Thyroid gland (tissue), 4 donors: ENCODE measurements around the gene CFAP99. TPM values are rescaled to one million over a fixed set of nuclear protein-coding genes. Genes with fewer than 3 reads are reported as not detected.

Experiments used
- DNase-seq, 2 donors: peaks; one replicate each; pipeline ENCODE4 v3.0.0-alpha.2; 2019
- H3K27ac ChIP-seq, 3 donors: fragments of 200-600 bp; sonication (generic); 1 replicate in 2 of 3; 2 replicates in 1 of 3; pipeline ENCODE4 v1.5.1; 2016 to 2019; ENCODE audit warnings: mild to moderate bottlenecking in 1 of 3, moderate library complexity in 1 of 3
- H3K27me3 ChIP-seq: fragments of 200-600 bp; sonication (generic); one replicate; pipeline ENCODE4 v1.5.1; 2019
- H3K36me3 ChIP-seq, 2 donors: fragments of 200-600 bp; sonication (generic); one replicate each; pipeline ENCODE4 v1.5.1; 2016 to 2019
- H3K4me1 ChIP-seq, 2 donors: fragments of 200-600 bp; sonication (generic); one replicate each; pipeline ENCODE4 v1.5.1; 2017 to 2019
- H3K4me3 ChIP-seq, 3 donors: fragments of 200-600 bp; sonication (generic); replicated peaks in 1 of 3; 1 replicate in 2 of 3; 2 replicates in 1 of 3; pipeline ENCODE4 v1.5.1; 2016; ENCODE audit warnings: mild to moderate bottlenecking in 1 of 3
- H3K9me3 ChIP-seq: fragments of 200-600 bp; sonication (generic); one replicate; pipeline ENCODE4 v1.5.1; 2017
- CTCF ChIP-seq, 6 experiments: fragments of 200-600 bp in 3 of 6; fragments of 450-650 bp in 3 of 6; sonication (generic) in 3 of 6; IDR thresholded peaks; one replicate each; pipeline ENCODE4 v1.5.1; 2016 to 2019; ENCODE audit warnings: antibody characterized with exemption in 6 of 6, mild to moderate bottlenecking in 2 of 6, inconsistent platforms in 1 of 6, moderate library complexity in 1 of 6
- POLR2A ChIP-seq, 2 donors: fragments of 450-650 bp; IDR thresholded peaks; one replicate each; pipeline ENCODE4 v1.6.1; 2017; ENCODE audit warnings: antibody characterized with exemption in 2 of 2, mild to moderate bottlenecking in 2 of 2, moderate library complexity in 1 of 2
- WGBS, 2 donors: methylation state at CpG; one replicate each; pipeline ENCODE4 v1.1.5; 2017; 5-methylcytosine and 5-hydroxymethylcytosine counted together
- intact Hi-C: fragments of 100-400 bp; cut with DNase I; formaldehyde crosslinking; loops from one replicate; pipeline ENCODE4 v1.15.1; 2023
- total RNA-seq, 4 donors: library from RNA; depleted of rRNA; stranded (reverse); fragments of >200 nt; gene quantifications; one replicate each; pipeline ENCODE4 v1.2.3, GENCODE V29; 2016

CFAP99 gene
- total RNA-seq, 4 donors from 2014 or later = 0.27 to 1.9 (median 1.1) TPM; not detected in 1

GRCh38 chr4:2387829-2388228 lies 30.9 kb upstream of the CFAP99 start:
- DNase-seq = no peak
- H3K27ac ChIP-seq = no peak overlapping the region
- no peaks in the 10 kb centered on the region for H3K27me3 ChIP-seq
- no peaks in the 10 kb centered on the region for H3K36me3 ChIP-seq
- no peaks in the 10 kb centered on the region for H3K9me3 ChIP-seq
- H3K4me3 ChIP-seq = no peak overlapping the region
- intact Hi-C loops = no loop called here
- no peaks in the 10 kb centered on the region for H3K4me1 ChIP-seq
- no peak for TF ChIP-seq POLR2A (IDR thresholded peaks at IDR 0.05)
- TF ChIP-seq CTCF (IDR thresholded peaks at IDR 0.05) = no peak
- WGBS, 2 donors = 92 to 97% methylated on average over 5 to 12 of the region's 12 CpGs

GRCh38 chr4:2388429-2389182 lies 30.1 kb upstream of the CFAP99 start:
- WGBS, 2 donors = 37 to 46% methylated on average over 9 of the region's 9 CpGs
- intact Hi-C loops = no loop called here

GRCh38 chr4:2389691-2390090 lies 29.1 kb upstream of the CFAP99 start:
- no peaks in the 10 kb centered on the region for H3K9me3 ChIP-seq
- H3K27me3 ChIP-seq = no peaks in the 10 kb centered on the region
- TF ChIP-seq CTCF (IDR thresholded peaks at IDR 0.05) (no peak), POLR2A (IDR thresholded peaks at IDR 0.05) (no peak)
- 83% methylated on average over 9 of the region's 9 CpGs for WGBS, 2 donors
- no peak overlapping the region for H3K4me3 ChIP-seq
- H3K36me3 ChIP-seq = no peaks in the 10 kb centered on the region
- no peak overlapping the region for H3K27ac ChIP-seq
- intact Hi-C loops = no loop called here
- no peak for DNase-seq
- H3K4me1 ChIP-seq = peaks cover 0 to 10% of the 10 kb centered on the region in 2 donors

More at GRCh38 chr4:2388429-2389182, 30.1 kb upstream of the CFAP99 start:
- Histone ChIP-seq H3K9me3 (no peaks in the 10 kb centered on the region), H3K4me1 (peaks cover 0 to 5% of the 10 kb centered on the region in 2 donors), H3K4me3 (no peak overlapping the region), H3K27me3 (no peaks in the 10 kb centered on the region), H3K27ac (no peak overlapping the region), H3K36me3 (no peaks in the 10 kb centered on the region)
- TF ChIP-seq POLR2A (IDR thresholded peaks at IDR 0.05) (no peak), CTCF (IDR thresholded peaks at IDR 0.05) (no peak)
- DNase-seq = no peak

- intact Hi-C loops = no loop called here
- DNase-seq = no peak
- no peaks in the 10 kb centered on the region for H3K36me3 ChIP-seq
- no peak overlapping the region for H3K27ac ChIP-seq
- no peaks in the 10 kb centered on the region for H3K27me3 ChIP-seq
- H3K4me3 ChIP-seq = no peak overlapping the region
- H3K9me3 ChIP-seq = no peaks in the 10 kb centered on the region
- 71 to 87% methylated on average over 5 to 8 of the region's 9 CpGs for WGBS, 2 donors
- TF ChIP-seq CTCF (IDR thresholded peaks at IDR 0.05) (no peak), POLR2A (IDR thresholded peaks at IDR 0.05) (no peak)
- peaks cover 0 to 10% of the 10 kb centered on the region in 2 donors for H3K4me1 ChIP-seq
Observed at GRCh38 chr4:2390146-2390545, 28.6 kb upstream of the CFAP99 start.

- Histone ChIP-seq H3K27me3 (no peaks in the 10 kb centered on the region), H3K4me3 (no peak overlapping the region), H3K4me1 (peaks cover 0 to 10% of the 10 kb centered on the region in 2 donors), H3K27ac (no peak overlapping the region), H3K36me3 (no peaks in the 10 kb centered on the region), H3K9me3 (no peaks in the 10 kb centered on the region)
- TF ChIP-seq POLR2A (IDR thresholded peaks at IDR 0.05) (no peak), CTCF (IDR thresholded peaks at IDR 0.05) (no peak)
- intact Hi-C loops = no loop called here
- no peak for DNase-seq
- 70% methylated on average over 20 of the region's 20 CpGs for WGBS, 2 donors
Observed at GRCh38 chr4:2390784-2391421, 27.9 kb upstream of the CFAP99 start.
